ELR (cell line): ENCODE measurements around the gene SNRPA.
"Not testable (repeated sequence)": the region's sequence is repeated elsewhere in the genome, so short reads cannot be mapped to it uniquely, and the experiment has no call there.

Experiments used
- DNase-seq: peaks from one replicate; pipeline ENCODE4 v3.0.0-alpha.2; 2015; ENCODE audit warnings: low read depth

The SNRPA gene

DNA sequence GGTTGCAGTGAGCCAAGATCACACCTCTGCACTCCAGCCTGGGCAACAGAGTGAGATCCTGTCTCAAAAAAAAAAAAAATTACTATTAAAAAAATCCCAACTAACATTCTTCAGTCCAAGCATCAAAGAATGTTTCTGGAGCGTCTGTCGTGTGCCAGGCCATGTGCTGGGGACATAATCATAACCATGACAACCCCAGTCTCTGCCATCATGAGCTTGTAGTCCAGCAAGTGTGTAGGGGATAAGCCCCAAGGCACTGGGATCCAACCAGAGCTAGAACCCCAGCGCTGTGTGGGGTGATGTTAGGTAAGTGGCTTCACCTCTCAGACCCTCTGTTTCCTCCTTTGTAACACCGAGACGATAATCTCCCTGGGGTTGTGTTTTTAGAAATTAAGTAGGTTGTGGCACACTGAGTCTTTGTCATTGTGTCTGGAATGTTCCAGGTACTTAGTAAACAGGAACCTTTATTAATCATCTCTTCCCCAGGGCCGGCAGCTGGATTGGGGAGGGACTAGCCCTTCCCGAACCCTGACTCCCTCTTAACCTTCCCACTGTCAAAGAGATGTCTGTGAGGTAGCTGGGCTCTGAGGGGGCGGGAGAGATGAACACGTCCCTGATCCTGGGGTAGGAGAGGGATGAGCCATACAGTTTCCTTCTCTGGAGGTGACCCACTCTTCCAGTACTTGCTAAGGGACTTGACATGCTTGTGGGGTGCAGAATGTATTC is 28.9 kb upstream of the SNRPA start:
- DNase-seq = peak; percentile 53

DNA sequence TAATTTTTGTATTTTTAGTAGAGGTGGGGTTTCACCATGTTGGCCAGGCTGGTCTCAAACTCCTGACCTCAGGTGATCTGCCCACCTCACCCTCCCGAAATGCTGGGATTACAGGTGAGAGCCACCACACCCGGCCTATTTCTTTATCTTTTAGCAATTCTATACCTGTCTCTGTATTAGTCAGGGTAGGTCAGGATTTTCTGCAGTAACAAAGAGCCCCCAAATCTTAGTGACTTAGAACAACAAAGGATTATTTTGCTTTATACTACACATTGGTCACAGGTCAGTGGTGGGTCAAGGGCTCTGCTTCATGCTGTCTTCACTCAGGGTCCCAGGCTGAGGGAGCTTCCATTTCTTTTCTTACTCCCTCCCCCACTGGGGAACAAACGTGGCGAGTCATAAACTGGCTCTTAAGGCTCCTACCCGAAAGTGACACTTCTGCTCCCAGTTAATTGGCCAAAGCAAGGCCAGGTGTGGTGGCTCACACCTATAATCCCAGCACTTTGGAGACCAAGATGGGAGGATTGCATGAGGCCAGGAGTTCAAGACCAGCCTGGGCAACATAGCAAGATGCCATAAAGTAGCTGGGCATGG is 27.2 kb upstream of the SNRPA start:
- DNase-seq = no peak

DNA sequence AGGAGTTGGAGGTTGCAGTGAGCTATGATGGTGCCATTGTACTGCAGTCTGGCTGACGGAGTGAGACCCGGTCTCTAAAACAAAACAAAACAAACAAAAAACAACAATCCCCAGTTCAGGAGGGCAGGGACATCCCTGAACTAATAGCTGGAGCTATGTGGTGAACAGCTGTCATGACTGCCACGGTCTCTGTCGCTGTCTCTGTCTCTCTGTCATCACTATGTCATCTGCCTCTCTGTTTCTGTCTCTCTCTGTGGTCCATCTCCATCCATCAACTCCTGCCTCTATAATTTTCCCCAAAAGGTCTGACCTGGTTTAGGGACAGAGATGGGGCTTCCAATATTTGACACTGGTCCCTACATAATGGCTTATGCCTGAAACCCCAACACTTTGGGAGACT is 26.7 kb upstream of the SNRPA start:
- no peak for DNase-seq

DNA sequence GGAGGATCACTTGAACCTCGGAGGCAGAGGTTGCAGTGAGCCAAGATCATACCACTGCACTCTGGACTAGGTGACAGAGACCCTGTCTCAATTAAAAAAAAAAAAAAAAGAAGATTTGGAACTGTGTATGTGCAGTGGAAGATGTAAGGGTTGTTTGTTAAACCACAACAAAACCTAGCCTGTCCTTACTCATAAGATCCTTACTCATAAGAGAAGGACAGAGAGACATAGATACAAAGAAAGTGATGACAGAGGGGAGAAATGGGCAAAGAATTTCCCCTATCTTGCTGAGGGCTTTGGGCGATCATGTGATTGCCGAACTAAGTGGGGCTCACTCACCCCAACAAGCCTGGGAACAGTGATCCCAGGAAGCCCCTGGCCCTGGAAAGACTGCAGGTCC is 26.1 kb upstream of the SNRPA start:
- DNase-seq = no peak

DNA sequence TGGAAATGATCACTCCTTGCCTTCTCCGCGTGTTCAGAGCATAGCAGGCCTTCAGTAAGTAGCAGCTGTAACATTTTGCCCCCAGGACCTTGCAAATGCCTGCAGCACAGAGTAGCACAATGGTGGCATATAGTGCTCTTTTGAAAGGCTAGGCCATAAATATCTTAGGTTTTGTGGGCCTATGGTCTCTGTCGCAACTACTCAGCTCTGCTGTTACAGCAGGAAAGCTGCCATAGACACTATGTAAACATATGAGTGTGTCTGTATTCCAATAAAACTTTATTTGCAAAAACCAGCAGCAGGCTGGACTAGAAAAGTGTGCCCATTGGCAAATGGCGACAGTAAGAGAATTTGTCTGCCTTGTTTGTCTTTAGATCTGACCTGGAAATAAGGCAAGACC is 24.7 kb upstream of the SNRPA start:
- DNase-seq = no peak

DNA sequence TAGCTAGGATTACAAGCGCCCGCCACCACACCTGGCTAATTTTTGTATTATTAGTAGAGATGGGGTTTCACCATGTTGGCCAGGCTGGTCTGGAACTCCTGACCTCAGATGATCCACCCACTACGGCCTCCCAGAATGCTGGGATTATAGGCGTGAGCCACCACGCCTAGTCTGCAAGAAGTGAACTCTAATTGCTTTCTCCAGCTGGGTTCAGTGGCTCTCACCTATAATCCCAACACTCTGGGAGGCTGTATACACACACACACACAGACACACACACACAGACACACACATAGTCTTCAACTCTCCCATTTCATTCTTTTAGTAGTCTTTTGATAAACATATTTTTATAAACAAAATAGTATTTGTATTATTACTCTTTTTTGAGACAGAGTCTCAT is 20.9 kb upstream of the SNRPA start:
- DNase-seq = not testable (repeated sequence)

DNA sequence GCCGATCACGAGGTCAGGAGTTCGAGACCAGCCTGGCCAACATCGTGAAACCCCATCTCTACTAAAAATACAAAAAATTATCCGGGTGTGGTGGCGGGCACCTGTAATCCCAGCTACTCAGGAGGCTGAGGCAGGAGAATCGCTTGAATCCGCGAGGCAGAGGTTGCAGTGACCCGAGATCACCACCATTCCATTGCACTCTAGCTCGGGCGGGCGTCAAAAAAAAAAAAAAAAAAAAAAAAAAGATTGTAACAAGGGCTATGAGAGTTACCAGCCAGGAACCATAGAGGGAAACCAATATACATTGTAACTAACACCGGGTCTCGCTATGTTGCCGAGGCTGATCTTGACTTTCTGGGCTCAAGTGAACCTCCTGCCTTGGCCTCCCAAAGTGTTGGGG is 18.7 kb upstream of the SNRPA start:
- not testable (repeated sequence) for DNase-seq

DNA sequence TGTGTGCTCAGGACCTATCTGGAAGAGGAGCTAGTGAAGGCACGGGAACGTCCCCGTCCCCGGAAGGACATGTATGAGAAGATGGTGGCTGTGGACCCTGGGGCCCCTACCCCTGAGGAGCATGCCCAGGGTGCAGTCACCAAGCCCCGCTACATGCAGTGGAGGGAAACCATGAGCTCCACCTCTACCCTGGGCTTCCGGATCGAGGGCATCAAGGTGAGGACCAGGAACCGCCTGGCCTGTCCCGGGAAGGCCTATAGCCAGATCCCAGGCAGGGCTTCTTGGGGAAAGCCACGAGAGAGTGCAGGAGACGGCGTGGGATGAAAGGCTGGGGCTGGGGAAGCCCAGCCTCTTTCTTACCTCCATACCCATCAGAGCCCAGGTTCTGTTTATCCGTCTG is 17.9 kb upstream of the SNRPA start:
- no peak for DNase-seq

DNA sequence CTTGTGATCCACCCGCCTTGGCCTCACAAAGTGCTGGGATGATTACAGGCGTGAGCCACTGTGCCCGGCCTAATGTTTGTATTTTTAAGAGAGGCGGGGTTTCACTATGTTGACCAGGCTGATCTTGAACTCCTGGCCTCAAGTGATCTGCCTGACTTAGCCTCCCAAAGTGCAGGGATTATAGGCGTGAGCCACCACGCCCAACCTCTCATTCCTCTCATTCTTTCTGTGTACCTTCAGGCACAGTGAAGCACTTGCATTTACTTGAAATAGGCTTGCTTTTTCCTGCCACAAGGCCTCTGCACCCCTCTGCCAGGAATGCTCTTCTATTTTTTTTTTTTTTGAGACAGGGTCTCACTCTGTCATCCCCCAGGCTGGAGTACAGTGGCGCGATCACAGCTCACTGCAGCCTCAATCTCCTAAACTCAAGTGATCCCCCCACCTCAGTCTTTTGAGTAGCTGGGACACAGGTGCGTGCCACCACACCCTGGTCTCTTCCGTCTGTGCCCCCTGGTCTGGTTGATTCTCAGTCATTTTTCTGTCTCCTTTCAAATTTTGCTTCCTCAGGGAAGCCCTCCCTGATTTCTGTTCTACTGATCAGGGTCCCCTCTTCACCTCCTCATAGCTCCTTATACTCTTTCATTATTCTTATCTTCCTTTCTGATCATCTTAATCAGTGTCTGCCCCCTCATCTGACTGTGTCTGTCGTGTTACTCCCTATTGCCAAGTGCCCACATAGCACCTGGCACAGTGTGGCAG is 15.8 kb upstream of the SNRPA start:
- DNase-seq = no peak

DNA sequence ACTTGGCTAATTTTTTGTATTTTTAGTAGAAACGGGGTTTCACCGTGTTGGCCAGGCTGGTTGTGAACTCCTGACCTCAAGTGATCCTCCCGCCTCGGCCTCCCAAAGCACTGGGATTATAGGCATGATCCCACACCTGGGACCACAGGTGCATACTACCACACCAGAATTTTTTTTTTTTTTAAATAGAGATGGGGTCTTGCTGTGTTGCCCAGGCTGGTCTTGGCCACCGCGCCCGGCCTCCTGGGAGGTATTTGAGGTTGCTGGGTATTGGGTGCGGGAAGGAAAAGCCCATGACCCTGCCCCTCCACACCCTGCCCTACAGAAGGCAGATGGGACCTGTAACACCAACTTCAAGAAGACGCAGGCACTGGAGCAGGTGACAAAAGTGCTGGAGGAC is 14.3 kb upstream of the SNRPA start:
- no peak for DNase-seq

DNA sequence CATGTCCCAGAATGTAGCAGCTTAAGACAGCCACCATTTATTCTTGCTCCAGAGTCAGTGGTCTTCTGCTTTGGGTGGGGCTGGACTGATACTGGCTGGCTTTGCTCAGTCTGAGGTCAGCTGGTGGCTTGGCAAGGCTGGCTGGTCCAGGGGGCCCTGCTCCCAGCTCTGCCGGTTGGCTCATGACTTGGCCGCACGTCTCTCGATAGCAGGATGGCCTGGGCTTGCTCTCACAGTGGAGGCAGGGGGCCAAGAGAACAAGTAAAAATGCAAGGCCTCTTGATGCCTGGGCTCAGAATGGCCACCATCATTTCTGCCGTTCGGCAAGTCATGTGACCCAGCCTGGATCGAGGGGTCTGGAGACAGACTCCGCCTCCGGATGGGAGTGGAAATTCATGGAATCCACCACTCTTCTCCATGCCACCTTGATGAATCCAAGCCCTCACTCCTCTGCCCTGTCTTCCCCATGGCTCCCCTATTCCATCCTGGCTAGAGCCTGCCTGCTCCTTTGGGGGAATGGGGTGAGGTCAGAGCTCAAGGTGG is 13.8 kb upstream of the SNRPA start:
- no peak for DNase-seq

DNA sequence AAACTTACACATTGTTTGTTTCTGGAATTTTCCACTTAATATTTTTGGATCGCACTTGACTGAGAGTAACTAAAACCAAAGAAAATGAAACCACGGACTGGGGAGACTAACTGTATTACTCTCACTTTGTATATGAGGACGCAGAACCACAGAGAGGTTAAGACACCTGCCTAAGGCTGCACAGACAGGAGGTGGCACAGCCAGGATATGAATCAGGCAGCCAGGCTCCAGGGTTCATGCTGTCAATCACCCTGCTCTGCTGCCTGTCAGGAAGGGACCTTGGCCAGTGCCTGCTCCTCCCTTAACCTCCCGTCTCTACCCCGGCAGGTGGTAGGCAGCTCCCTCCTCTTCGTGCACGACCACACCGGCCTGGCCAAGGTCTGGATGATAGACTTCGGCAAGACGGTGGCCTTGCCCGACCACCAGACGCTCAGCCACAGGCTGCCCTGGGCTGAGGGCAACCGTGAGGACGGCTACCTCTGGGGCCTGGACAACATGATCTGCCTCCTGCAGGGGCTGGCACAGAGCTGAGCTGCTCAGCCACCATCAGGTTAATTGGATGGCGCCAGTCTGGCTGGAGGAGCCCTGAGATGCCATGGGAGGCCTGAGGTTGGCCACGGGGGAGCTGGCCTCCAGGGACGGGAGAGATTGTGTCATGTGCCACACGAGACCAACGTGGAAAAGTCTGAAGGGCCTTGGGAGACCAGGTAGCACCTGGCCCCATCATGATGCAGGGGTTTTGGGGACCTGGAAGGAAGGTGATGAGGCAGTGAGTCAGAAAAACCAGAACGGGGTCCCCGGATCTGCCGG is 11.8 kb upstream of the SNRPA start:
- DNase-seq = no peak

DNA sequence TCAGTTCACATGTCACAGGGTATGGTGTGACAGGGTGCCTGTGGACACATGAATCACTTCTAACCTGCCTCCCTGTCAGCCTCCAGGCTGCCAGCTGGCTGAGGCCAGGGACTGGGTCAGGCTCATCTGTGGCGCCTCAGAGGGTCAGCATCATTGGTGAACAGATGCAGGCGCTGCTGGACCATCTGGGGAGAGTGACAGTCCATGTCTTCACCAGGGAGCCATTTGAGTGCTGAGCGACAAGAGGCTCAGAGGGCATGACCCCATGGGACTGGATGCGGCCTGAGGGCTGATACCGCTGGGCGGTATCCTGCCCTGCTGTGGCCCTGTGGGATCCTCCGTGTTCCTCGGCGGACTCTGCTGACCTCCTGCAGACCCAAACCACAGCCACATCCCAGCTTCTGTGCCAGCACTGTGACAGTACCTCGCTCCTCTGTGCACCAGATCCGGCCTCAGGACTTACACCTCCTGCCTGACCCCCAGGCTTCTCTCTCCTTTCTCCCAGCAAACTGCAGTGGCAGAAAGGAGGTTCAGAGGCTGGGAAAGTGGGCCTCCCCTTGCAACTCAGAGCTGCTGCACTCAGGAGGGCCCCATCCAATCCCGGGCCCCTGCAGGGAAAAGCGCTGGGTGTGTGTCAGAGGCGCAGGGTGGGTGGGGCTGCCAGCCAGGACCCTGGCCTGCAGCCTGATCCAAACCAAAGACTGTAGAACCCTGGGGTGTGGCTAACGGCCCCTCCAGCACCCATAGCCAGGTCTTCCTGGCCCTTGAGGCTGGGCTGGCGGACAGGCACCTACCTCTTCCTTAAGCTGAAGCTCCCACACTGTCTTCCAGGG is 10.9 kb upstream of the SNRPA start:
- no peak for DNase-seq

DNA sequence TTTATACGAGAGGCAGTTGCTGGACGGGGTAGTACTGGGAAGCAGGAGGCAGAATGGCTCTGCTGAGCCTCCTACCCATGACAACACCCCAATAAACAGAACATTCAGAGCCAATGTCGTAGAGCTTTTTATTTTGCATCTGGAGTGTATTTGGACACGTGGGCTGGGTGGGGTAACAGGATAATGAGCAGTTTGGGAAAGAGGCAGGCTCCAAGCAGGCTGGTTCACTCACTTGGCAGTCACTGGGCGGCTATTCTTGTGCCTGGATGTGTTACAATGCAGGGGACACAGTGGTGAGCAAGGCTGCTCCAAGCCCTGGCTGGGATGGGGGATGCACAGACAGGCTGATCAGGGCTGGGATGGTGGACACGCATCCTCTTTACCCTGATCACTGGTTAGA is 10.3 kb upstream of the SNRPA start:
- DNase-seq = no peak

DNA sequence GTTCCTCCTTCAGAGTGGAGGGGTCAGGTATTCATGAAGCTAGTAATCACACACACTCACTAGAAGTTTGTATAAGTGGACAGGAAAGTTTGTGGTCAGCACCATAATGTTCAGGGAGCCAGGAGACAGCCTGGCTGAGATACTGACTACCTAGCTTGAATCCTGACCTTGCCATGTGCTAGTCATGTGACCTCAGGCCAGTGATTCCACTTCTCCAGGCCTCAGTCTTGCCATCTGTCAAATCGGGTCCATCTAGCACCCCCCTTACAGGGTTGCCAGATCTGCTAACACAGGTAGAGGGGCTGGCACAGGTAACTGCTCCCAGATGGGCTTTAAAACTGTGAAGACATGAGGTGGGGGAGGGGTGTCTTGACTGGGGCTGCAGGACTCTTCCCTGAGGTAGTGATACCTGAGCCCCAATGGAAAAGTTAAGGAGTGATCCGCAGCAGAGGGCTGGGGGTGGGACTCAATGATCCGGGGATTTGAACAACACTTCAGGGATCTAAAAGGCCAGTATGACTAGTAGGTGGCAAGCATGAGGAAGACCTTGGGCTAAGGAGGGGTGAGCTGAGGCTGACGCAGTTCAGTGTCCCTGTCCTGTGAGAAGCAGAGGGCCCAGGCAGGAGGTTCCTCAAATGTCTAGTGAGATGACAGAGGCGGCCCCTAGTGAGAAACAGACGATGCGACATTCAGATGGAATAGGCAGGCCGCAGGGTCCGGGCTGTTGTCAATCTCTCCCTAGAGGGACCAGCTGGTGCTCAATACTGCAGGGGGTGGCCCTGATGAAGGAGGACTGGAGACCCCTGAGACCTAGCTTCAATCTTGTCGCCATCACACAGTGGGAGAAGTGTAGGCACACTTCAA is 9.2 kb upstream of the SNRPA start:
- DNase-seq = no peak

DNA sequence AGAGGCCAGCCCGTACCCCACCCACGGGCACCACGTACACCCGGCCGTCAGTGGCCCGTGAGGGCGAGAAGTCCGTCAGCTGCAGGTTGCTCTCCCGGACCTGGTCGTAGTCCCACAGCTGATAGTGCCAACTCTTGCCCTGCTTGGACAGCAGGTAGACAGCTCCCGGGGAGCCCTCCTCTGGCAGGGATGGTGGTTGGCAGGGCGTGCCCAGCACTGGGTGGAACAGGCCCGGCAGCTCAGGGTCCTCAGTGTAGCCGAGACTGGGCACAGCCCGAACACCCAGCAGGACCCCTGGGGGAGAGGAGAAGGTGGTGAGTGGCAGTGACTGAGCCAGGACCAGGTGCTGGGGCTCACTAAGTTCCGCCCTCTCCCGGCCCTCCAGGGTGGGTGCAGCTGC is 8.5 kb upstream of the SNRPA start:
- no peak for DNase-seq

DNA sequence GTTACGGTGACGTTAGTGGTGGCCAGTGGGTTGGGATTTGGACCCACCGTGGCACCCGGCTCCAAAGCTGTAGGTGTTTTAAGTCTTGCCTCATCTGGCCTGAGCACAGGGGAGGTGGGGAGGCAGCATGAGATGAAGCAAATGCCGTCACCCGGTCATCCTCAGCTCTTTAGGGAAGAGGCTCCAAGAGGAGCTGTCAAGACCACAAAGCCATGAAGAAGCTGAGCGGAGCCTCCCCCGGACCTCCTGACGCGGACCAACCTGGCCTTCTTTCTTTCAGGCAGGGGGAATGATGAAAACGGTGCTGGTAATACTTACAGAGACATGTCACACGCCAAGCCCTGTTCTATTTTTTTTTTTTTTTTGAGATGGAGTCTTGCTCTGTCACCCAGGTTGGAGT is 8.1 kb upstream of the SNRPA start:
- no peak for DNase-seq

DNA sequence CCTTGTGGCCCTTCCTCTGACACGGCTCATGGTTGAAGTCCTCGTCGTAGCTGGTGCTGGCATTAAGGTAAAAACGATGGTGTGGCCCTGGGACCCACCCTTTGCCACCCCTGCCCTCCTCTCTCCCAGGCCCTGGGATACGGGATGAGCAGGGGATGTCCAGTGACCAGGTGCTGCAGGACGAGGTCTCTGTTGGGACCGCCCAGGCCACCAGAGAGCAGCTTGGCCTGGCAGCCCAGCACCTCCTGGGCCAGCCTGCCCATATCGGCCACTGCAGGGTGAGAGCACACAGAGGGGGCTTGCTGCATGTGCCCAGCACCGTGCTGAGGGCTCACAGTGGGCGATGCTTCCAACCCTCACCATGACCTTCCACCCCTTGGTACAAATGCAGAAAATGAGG is 7.1 kb upstream of the SNRPA start:
- no peak for DNase-seq

DNA sequence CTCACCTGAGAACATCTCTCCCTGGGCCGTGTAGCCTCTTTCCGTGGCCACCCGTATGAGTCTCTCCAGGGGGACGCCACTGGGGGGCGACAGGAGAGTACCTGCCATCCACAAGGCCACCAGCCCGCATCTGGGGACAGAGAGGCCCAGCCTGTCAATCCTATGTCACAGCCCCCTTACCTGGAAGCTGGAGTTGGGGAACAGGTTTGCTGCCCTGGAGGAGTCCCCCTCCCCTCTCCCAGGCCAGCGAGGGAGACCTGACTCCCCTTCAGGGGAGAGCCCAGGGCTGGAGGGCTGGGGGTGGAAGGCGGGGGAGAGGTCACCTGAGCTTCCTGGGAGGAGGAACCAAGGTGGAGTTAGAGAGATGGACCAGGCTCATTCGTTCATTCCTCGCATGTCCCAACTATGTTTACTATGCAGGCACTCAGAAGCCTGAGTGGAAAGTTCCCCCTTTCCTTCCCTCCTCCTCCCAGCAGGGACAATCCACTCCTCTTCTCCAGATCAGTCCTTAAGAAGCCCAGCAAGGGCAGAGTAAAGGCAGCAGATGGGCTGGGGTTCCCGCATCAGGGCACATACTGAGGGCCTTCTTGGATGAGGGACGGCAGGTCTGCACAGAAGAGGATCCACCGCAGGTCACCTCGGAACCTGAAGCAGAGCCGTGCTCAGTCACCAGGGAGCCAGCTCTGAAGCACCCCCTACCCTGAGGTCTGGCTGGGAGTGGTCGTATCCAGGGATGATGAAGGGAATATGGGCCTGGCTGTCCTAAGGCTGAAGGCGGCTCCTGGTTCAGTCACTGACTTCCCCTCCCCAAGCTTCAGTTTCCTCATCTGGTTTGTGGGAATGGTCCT is 6.2 kb upstream of the SNRPA start:
- DNase-seq = no peak

DNA sequence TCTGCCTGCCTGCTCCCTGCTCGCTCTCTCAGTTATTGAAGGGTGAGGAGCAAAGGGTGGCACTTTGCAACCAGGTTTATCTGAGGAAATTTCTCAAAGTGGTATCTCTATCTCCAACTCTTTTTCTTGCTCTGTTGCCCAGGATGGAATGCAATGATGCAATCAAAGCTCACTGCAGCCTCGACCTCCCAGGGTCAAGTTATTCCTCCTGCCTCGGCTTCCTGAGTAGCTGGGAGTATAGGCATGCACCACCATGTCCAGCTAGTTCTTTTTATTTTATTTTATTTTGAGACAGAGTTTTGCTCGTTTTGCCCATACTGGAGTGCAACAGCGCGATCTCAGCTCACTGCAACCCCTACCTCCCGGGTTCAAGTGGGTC is 5.6 kb upstream of the SNRPA start:
- peak; percentile 24 for DNase-seq
